H1 (cell line): Measurements from ENCODE around the gene GADD45GIP1.

Experiments used
- CREB1 ChIP-seq: IDR thresholded peaks from 2 replicates; pipeline ENCODE4 v1.6.1; 2012; ENCODE audit warnings: inconsistent platforms
- EGR1 ChIP-seq: IDR thresholded peaks from 2 replicates; pipeline ENCODE4 v1.6.1; 2011; ENCODE audit warnings: low read depth, low read length, borderline replicate concordance
- NRF1 ChIP-seq: IDR thresholded peaks from 2 replicates; pipeline ENCODE4 v1.6.1; 2011; ENCODE audit warnings: mild to moderate bottlenecking, low read depth, low read length, improper control_type of control experiment
- POLR2A ChIP-seq, 2 experiments: IDR thresholded peaks; 1 replicate in 1 of 2; 2 replicates in 1 of 2; pipeline ENCODE4 v1.6.1; 2011; ENCODE audit warnings: low read depth in 2 of 2, low read length in 2 of 2, mild to moderate bottlenecking in 2 of 2; ENCODE audit errors: control extremely low read depth in 1 of 2
- POLR2AphosphoS5 ChIP-seq: IDR thresholded peaks from 2 replicates; pipeline ENCODE4 v1.6.1; 2011; ENCODE audit warnings: low read depth, low read length
- RFX5 ChIP-seq: IDR thresholded peaks from 2 replicates; pipeline ENCODE4 v1.6.1; 2011; ENCODE audit warnings: low read depth, low read length, improper control_type of control experiment, borderline replicate concordance
- TF ChIP-seq, protein P1 (sequence below), 3 experiments: IDR thresholded peaks; 1 replicate in 2 of 3; 2 replicates in 1 of 3; pipeline versions ENCODE4 v1.5.1 to v1.6.1; 2011; ENCODE audit warnings: low read length in 3 of 3, mild to moderate bottlenecking in 3 of 3, inconsistent platforms in 2 of 3, low read depth in 1 of 3, moderate library complexity in 1 of 3; ENCODE audit not compliant: insufficient read depth in 1 of 3; ENCODE audit errors: control extremely low read depth in 1 of 3

DNA sequence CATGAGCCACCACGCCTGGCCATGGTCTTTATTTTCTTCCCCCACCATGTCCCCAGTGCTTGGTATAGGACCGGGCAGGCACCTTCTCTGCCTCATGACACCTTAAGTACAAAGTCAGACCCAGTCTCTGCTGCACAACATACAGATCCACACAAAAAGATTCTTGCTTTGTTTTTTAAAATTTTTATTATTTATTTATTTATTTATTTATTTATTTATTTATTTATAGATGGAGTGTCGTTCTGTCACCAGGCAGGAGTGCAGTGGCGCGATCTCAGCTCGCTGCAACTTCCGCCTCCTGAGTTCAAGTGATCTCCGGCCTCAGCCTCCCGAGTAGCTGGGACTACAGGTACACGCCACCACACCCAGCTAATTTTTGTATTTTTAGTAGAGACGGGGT is 35.7 kb upstream of the GADD45GIP1 start:
- TF ChIP-seq RFX5 (no peak), CREB1 (no peak), EGR1 (no peak), POLR2A (IDR thresholded peaks at IDR 0.05; ENCODE audit: control extremely low read depth in 1 of 2, low read depth in 2 of 2, low read length in 2 of 2) (no peak), NRF1 (no peak), POLR2AphosphoS5 (no peak)
- TF ChIP-seq, protein P1, sequence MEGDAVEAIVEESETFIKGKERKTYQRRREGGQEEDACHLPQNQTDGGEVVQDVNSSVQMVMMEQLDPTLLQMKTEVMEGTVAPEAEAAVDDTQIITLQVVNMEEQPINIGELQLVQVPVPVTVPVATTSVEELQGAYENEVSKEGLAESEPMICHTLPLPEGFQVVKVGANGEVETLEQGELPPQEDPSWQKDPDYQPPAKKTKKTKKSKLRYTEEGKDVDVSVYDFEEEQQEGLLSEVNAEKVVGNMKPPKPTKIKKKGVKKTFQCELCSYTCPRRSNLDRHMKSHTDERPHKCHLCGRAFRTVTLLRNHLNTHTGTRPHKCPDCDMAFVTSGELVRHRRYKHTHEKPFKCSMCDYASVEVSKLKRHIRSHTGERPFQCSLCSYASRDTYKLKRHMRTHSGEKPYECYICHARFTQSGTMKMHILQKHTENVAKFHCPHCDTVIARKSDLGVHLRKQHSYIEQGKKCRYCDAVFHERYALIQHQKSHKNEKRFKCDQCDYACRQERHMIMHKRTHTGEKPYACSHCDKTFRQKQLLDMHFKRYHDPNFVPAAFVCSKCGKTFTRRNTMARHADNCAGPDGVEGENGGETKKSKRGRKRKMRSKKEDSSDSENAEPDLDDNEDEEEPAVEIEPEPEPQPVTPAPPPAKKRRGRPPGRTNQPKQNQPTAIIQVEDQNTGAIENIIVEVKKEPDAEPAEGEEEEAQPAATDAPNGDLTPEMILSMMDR (IDR thresholded peaks at IDR 0.05; ENCODE audit: control extremely low read depth in 1 of 3, insufficient read depth in 1 of 3, low read depth in 1 of 3, low read length in 3 of 3) = no peak
